Endothelial cell of umbilical vein (primary cell): Measurements from ENCODE around the gene ZNF491. TPM values are rescaled to one million over a fixed set of nuclear protein-coding genes. Genes with fewer than 3 reads are reported as not detected.
A peak's percentile ranks its signal among the peaks of the same experiment; 100 is the strongest.
"Not testable (repeated sequence)": the region's sequence is repeated elsewhere in the genome, so short reads cannot be mapped to it uniquely, and the experiment has no call there.

Experiments
- BruUV-seq: library from RNA; stranded (reverse); fragments of 400-500 nt; replicated peaks from 2 replicates; lab custom pipeline; 2021; lab: Mats Ljungman, UMichigan
- CTCF ChIA-PET: fragments of 300-600, 350-600 bp; sonication (Branson Sonifier 250); formaldehyde crosslinking; loops from one replicate; lab custom pipeline; 2021; ENCODE audit warnings: antibody characterized with exemption, inconsistent platforms; lab: Charles Lee
- POLR2A ChIA-PET: fragments of 300-600, 350-600 bp; sonication (Branson Sonifier 250); formaldehyde crosslinking; loops from one replicate; lab custom pipeline; 2021; ENCODE audit warnings: antibody characterized with exemption, inconsistent platforms; lab: Charles Lee
- DNase-seq: peaks from one replicate; pipeline ENCODE4 v3.0.0-alpha.2; 2011; ENCODE audit warnings: low read depth, low spot score
- FAIRE-seq: peaks from 2 replicates; lab custom pipeline; 2011; peaks lifted over from hg19 to GRCh38; lab: Jason Lieb, UNC
- H2AFZ ChIP-seq: 2 replicates; pipeline ENCODE4 v1.6.0; 2012; ENCODE audit warnings: low read depth, low read length, control low read depth, inconsistent platforms
- H3K27ac ChIP-seq: 2 replicates; pipeline ENCODE4 v1.5.1; 2011; ENCODE audit warnings: low read depth, mild to moderate bottlenecking, control low read depth, low read length, moderate library complexity; ENCODE audit not compliant: insufficient read depth
- H3K27me3 ChIP-seq, 2 experiments: 2 replicates each; pipeline versions ENCODE4 v1.6.0 to v1.6.1; 2011; ENCODE audit warnings: low read length in 2 of 2, mixed read lengths in 1 of 2; ENCODE audit not compliant: control insufficient read depth in 2 of 2, insufficient read depth in 2 of 2
- H3K36me3 ChIP-seq, 2 experiments: 2 replicates in 1 of 2; 3 replicates in 1 of 2; pipeline ENCODE4 v1.5.1; 2011; ENCODE audit warnings: low read length in 2 of 2, mild to moderate bottlenecking in 1 of 2, moderate library complexity in 1 of 2; ENCODE audit not compliant: control insufficient read depth in 2 of 2, insufficient read depth in 2 of 2; ENCODE audit errors: extremely low read depth in 1 of 2
- H3K4me1 ChIP-seq: 3 replicates; pipeline ENCODE4 v1.5.1; 2011; ENCODE audit warnings: mild to moderate bottlenecking, low read length; ENCODE audit not compliant: control insufficient read depth, insufficient read depth; ENCODE audit errors: extremely low read depth
- H3K4me2 ChIP-seq: 2 replicates; pipeline ENCODE4 v1.6.1; 2011; ENCODE audit warnings: low read length, control low read depth, mixed read lengths; ENCODE audit not compliant: insufficient read depth
- H3K4me3 ChIP-seq, 3 experiments: fragments of 200-600 bp in 1 of 3; sonication (generic), shearing (Covaris generic) in 1 of 3; replicated peaks in 1 of 3; 2 replicates each; pipeline ENCODE4 v1.5.1; 2011 to 2016; ENCODE audit warnings: control low read depth in 3 of 3, low read length in 3 of 3, mild to moderate bottlenecking in 2 of 3, inconsistent platforms in 1 of 3, low read depth in 1 of 3, moderate library complexity in 1 of 3; ENCODE audit not compliant: insufficient read depth in 1 of 3
- H3K79me2 ChIP-seq: 2 replicates; pipeline ENCODE4 v1.6.0; 2012; ENCODE audit warnings: low read length, inconsistent platforms; ENCODE audit not compliant: control insufficient read depth, insufficient read depth
- H3K9ac ChIP-seq: replicated peaks from 2 replicates; pipeline ENCODE3; 2011; ENCODE audit warnings: low read length, control low read depth; ENCODE audit not compliant: insufficient read depth; ENCODE audit errors: extremely low read depth
- H3K9me1 ChIP-seq: replicated peaks from 3 replicates; pipeline ENCODE4 v1.6.0; 2011; ENCODE audit warnings: mild to moderate bottlenecking, low read length; ENCODE audit not compliant: control insufficient read depth, insufficient read depth; ENCODE audit errors: extremely low read depth
- H3K9me3 ChIP-seq: replicated peaks from 2 replicates; pipeline ENCODE4 v1.5.1; 2012; ENCODE audit warnings: low read length, inconsistent platforms; ENCODE audit not compliant: control insufficient read depth, insufficient read depth
- H4K20me1 ChIP-seq: replicated peaks from 2 replicates; pipeline ENCODE3; 2011; ENCODE audit warnings: mild to moderate bottlenecking, low read length; ENCODE audit not compliant: control insufficient read depth, insufficient read depth; ENCODE audit errors: extremely low read depth
- GATA2 ChIP-seq: IDR thresholded peaks from 2 replicates; pipeline ENCODE4 v1.7.0; 2011; ENCODE audit warnings: low read depth, mild to moderate bottlenecking, moderate library complexity, mixed read lengths, low read length; ENCODE audit not compliant: insufficient read length, insufficient read depth
- MYC ChIP-seq: IDR thresholded peaks from one replicate; pipeline ENCODE4 v1.6.1; 2011; ENCODE audit warnings: mild to moderate bottlenecking, low read depth, low read length
- dilution Hi-C: fragments of 300-500 bp; cut with MboI; formaldehyde crosslinking; loops from one replicate; pipeline ENCODE4 v1.15.0; 2019; ENCODE audit warnings: low sequenced_read_pairs; ENCODE audit not compliant: extremely low pct_ligation_motif_present
- intact Hi-C: fragments of 100-400 bp; cut with micrococcal nuclease; formaldehyde crosslinking; loops from one replicate; pipeline ENCODE4 v1.10.0; 2022
- polyA plus RNA-seq, 4 experiments: library from polyadenylated mRNA; depleted of rRNA in 3 of 4; stranded (reverse) in 3 of 4; unstranded in 1 of 4; fragments of >200 nt; gene quantifications; 2 replicates each; pipeline versions ENCODE4 v1.2.1 to v1.2.3, GENCODE V29; 2011 to 2012; ENCODE audit warnings: missing spikeins in 1 of 4
- total RNA-seq: library from RNA; stranded (reverse); gene quantifications from 2 replicates; pipeline ENCODE4 v1.2.3, GENCODE V29; 2021

Gene ZNF491
- total and polyA plus RNA-seq, 2 donors (not counting 3 experiments of a cell fraction or from before 2014, with no cell fraction given), result 0.55 to 1.1 TPM

DNA sequence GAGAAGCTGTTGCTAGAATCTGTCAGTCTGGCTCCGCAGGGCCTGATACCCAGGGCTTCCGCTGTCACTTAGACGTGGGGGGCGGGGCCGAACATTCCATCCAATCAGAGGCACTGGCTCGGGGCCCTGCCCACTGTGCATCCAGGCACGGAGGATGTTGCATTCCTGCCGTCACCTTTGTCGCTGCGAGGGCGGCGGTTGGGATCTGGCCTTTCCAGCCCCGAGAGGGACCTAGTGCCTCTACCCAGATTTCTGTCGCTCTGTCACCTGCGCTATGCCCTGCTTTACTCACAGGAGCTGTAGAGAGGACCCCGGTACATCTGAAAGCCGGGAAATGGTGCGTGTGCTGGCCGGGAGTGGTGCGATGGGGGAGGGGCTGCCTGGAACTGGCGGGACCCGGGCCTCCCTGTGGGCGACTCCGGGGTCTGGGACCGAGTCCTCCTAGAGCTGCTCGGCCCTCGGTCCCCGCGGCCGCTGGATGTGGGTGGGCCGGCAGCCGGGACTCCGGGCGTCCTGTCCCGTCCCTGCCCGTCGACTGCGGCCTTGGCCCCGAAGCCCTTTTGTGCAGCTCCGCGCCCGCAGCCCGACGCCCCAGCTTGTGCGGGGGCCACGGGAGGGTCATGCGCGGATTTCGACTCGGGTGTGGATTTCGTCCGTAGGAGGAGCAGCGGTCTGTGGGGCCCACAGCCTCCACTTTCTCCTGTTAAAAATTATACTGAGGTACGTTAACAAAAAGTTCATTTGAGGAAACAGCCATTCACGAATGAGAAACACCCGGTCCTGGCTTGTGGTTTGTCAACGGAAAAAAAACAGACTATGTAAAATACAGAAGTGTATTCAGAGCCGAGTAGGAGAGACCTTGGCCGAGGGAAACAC lies 50.5 kb downstream of the ZNF491 start, which contains the start of gene ZNF439:
Gene ZNF439, plus strand, starts transcription at position 133 of the 876 bp plus-strand sequence. Its CDS starts 142 bp downstream, at position 275.
- Histone ChIP-seq H4K20me1 (no peaks in the 10 kb centered on the region), H3K4me3 (peak within 1 kb of the TSS in 1 of 3 experiments; percentile 16), H3K9ac (no peak within 1 kb of the TSS), H3K4me1 (no peaks in the 10 kb centered on the region), H3K79me2 (no peaks in the 10 kb centered on the region), H2AFZ (peak within 1 kb of the TSS; percentile 1), H3K27me3 (peaks cover 0 to 3% of the 10 kb centered on the region in 2 experiments), H3K27ac (no peak within 1 kb of the TSS), H3K9me1 (no peaks in the 10 kb centered on the region), H3K36me3 (no peaks in the 10 kb centered on the region), H3K9me3 (no peaks in the 10 kb centered on the region), H3K4me2 (no peak within 1 kb of the TSS)
- TF ChIP-seq MYC, result no peak
- no peak for TF ChIP-seq GATA2
- DNase-seq, result peak; percentile 7
- POLR2A ChIA-PET, result no interaction called here
- no TSS peak for BruUV-seq
- dilution Hi-C loops, result no loop called here
- intact Hi-C loops, result no loop called here
- CTCF ChIA-PET, result no interaction called here
- no peak for FAIRE-seq

DNA sequence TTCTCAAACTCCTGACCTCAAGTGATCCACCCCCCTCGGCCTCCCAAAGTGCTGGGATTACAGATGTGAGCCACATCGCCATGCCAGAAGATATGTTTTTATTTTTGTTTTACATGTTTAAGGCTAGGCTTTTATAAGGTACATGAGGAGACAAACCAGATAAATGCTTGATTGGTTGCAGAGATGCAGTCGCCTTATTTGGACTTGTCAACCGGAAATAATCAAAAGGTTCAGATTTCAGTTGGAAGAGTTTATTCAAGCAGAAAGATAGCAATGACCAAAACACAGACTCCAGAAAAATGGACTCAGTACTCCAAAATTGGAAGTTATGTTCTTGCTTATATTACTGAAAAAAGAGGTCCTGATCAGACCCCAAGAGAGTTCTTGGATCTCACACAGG lies 52.0 kb downstream of the ZNF491 start:
- H3K4me2 ChIP-seq, CTCF ChIA-PET, dilution Hi-C loops, H3K36me3 ChIP-seq, H2AFZ ChIP-seq, H3K9me3 ChIP-seq, H3K9ac ChIP-seq, H3K27ac ChIP-seq, H3K79me2 ChIP-seq, H4K20me1 ChIP-seq, POLR2A ChIA-PET, H3K4me1 ChIP-seq, FAIRE-seq, DNase-seq, intact Hi-C loops, BruUV-seq, H3K27me3 ChIP-seq, H3K9me1 ChIP-seq, H3K4me3 ChIP-seq: not testable (repeated sequence)
